Gastroesophageal sphincter (tissue), 4 donors: Measurements from ENCODE around the gene RNF40. TPM values are rescaled to one million over a fixed set of nuclear protein-coding genes. Genes with fewer than 3 reads are reported as not detected.
A peak's percentile ranks its signal among the peaks of the same experiment; 100 is the strongest.

Source experiments
- ATAC-seq: fragments of 150-250 bp; one replicate; pipeline ENCODE4 v1.9.1; 2016; ENCODE audit warnings: mild to moderate bottlenecking, moderate library complexity
- H3K27ac ChIP-seq, 4 donors: fragments of 200-600 bp; sonication (generic) in 3 of 4; 1 replicate in 3 of 4; 2 replicates in 1 of 4; pipeline ENCODE4 v1.5.1; 2016 to 2019
- H3K27me3 ChIP-seq: fragments of 200-600 bp; sonication (generic); one replicate; pipeline ENCODE4 v1.5.1; 2019
- H3K36me3 ChIP-seq, 2 donors: fragments of 200-600 bp; sonication (generic); one replicate each; pipeline ENCODE4 v1.5.1; 2019; ENCODE audit warnings: control low read depth in 1 of 2
- H3K4me1 ChIP-seq, 3 donors: fragments of 200-600 bp; sonication (generic); 1 replicate in 2 of 3; 2 replicates in 1 of 3; pipeline ENCODE4 v1.5.1; 2016 to 2019; ENCODE audit warnings: control low read depth in 2 of 3
- H3K4me3 ChIP-seq, 2 donors: fragments of 200-600 bp; sonication (generic); one replicate each; pipeline ENCODE4 v1.5.1; 2019; ENCODE audit warnings: mild to moderate bottlenecking in 1 of 2, moderate library complexity in 1 of 2
- H3K9me3 ChIP-seq, 3 donors: fragments of 200-600 bp; sonication (generic); one replicate each; pipeline ENCODE4 v1.5.1; 2017 to 2019; ENCODE audit warnings: control low read depth in 2 of 3
- EP300 ChIP-seq: sonication (generic); formaldehyde crosslinking; IDR thresholded peaks from one replicate; pipeline ENCODE4 v1.6.1; 2017; ENCODE audit warnings: antibody characterized with exemption, mild to moderate bottlenecking
- POLR2A ChIP-seq, 2 donors: fragments of 450-650 bp; IDR thresholded peaks; one replicate each; pipeline ENCODE4 v1.6.1; 2017; ENCODE audit warnings: antibody characterized with exemption in 2 of 2, mild to moderate bottlenecking in 2 of 2, moderate library complexity in 1 of 2
- POLR2AphosphoS5 ChIP-seq: sonication (generic); formaldehyde crosslinking; IDR thresholded peaks from one replicate; pipeline ENCODE4 v1.6.1; 2017; ENCODE audit warnings: antibody characterized with exemption
- WGBS, 2 donors: methylation state at CpG; one replicate each; pipeline ENCODE4 v1.1.5; 2018; ENCODE audit warnings: low coverage in 1 of 2; 5-methylcytosine and 5-hydroxymethylcytosine counted together
- total RNA-seq, 4 donors: library from RNA; depleted of rRNA; stranded (reverse); fragments of >200 nt; gene quantifications; one replicate each; pipeline ENCODE4 v1.1.0, GENCODE V29; 2016
- TF ChIP-seq, protein P1 (sequence below), 4 experiments: fragments of 200-600 bp in 2 of 4; fragments of 450-650 bp in 2 of 4; sonication (generic) in 1 of 4; IDR thresholded peaks; one replicate each; pipeline ENCODE4 v1.5.1; 2017 to 2019; ENCODE audit warnings: antibody characterized with exemption in 4 of 4, mild to moderate bottlenecking in 2 of 4, moderate library complexity in 2 of 4

RNF40 gene
- total RNA-seq, 4 donors from 2014 or later: 76.4 to 108 (median 80.6) TPM

DNA sequence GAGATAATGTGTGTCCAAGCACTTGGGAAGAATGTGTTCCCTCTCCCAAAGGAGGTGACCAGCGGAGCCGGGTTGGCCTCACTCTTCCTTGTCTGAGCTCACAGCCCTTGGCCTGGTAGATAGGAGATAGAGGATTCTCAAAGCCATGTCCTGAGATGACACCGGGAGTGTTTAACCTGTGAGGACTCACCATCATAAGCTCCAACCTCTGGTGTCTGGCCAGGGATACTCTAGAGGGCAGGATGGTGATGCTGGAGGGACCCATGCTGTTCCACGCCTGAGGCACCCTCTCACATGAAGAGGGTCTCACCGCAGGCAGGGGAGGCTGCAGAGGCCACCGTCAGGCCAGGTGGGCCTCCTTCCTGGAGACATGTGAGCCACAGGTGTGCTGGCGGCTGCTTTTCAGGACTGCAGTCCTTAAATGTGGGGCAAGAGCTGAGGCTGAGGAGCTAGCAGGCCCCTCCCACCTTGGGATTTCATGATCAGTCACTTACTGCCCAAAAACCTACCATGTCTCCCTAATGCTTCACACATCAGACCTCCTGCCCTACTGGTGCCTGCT is 31.5 kb downstream of the RNF40 start:
- Histone ChIP-seq H3K9me3 (no peaks in the 10 kb centered on the region), H3K27me3 (no peaks in the 10 kb centered on the region), H3K4me3 (no peak overlapping the region), H3K36me3 (no peaks in the 10 kb centered on the region), H3K27ac (no peak overlapping the region), H3K4me1 (no peaks in the 10 kb centered on the region)
- no peak for ATAC-seq
- WGBS, 2 donors: 70% methylated on average over 2 of the region's 7 CpGs; no CpG with 5 or more reads in 1 of the 2 donors
- TF ChIP-seq EP300: no peak

- no peak overlapping the region for H3K4me3 ChIP-seq
- no peaks in the 10 kb centered on the region for H3K9me3 ChIP-seq
- H3K27me3 ChIP-seq: no peaks in the 10 kb centered on the region
- H3K36me3 ChIP-seq: no peaks in the 10 kb centered on the region
- no peak overlapping the region for H3K27ac ChIP-seq
- TF ChIP-seq POLR2AphosphoS5 (no peak), POLR2A (IDR thresholded peaks at IDR 0.05) (no peak)
- TF ChIP-seq, protein P1, sequence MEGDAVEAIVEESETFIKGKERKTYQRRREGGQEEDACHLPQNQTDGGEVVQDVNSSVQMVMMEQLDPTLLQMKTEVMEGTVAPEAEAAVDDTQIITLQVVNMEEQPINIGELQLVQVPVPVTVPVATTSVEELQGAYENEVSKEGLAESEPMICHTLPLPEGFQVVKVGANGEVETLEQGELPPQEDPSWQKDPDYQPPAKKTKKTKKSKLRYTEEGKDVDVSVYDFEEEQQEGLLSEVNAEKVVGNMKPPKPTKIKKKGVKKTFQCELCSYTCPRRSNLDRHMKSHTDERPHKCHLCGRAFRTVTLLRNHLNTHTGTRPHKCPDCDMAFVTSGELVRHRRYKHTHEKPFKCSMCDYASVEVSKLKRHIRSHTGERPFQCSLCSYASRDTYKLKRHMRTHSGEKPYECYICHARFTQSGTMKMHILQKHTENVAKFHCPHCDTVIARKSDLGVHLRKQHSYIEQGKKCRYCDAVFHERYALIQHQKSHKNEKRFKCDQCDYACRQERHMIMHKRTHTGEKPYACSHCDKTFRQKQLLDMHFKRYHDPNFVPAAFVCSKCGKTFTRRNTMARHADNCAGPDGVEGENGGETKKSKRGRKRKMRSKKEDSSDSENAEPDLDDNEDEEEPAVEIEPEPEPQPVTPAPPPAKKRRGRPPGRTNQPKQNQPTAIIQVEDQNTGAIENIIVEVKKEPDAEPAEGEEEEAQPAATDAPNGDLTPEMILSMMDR (IDR thresholded peaks at IDR 0.05): no peak
- no peak for ATAC-seq
- H3K4me1 ChIP-seq: no peaks in the 10 kb centered on the region
- 86% methylated on average over 3 of the region's 3 CpGs; no CpG with 5 or more reads in 1 of the 2 donors for WGBS, 2 donors
Measured at GRCh38 chr16:30794634-30795033, 32.5 kb downstream of the RNF40 start.

GRCh38 chr16:30797670-30798309 is 35.7 kb downstream of the RNF40 start:
- WGBS, 2 donors: 69 to 72% methylated on average over 3 to 4 of the region's 8 CpGs

DNA sequence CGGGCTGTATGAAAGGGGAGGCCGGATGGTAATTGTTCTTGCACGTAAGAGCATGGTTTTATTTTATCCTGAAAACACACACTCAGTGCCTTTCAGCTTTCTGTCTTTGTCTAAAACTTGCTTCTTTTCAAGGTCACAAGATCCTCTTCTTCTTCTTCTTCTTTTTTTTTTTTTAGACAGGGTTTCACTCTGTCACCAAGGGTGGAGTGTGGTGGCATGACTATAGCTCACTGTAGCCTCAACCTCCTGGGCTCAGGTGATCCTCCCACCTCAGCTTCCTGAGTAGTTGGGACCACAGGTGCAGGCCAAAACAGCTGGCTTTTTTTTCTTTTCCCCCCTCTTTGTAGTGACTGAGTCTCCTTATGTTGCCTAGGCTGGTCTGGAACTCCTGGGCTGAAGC is 40.8 kb downstream of the RNF40 start:
- Histone ChIP-seq H3K4me3 (no peak overlapping the region), H3K4me1 (peaks cover 0 to 24% (median 11%) of the 10 kb centered on the region in 3 donors), H3K27ac (no peak overlapping the region), H3K27me3 (no peaks in the 10 kb centered on the region), H3K9me3 (no peaks in the 10 kb centered on the region), H3K36me3 (no peaks in the 10 kb centered on the region)
- ATAC-seq: no peak
- 44 to 57% methylated on average over 3 of the region's 3 CpGs for WGBS, 2 donors
- TF ChIP-seq EP300 (no peak), POLR2A (IDR thresholded peaks at IDR 0.05) (no peak), POLR2AphosphoS5 (no peak)
- TF ChIP-seq, protein P1 (IDR thresholded peaks at IDR 0.05): no peak

More at GRCh38 chr16:30797670-30798309, 35.7 kb downstream of the RNF40 start:
- no peak for ATAC-seq
- Histone ChIP-seq H3K4me3 (no peak overlapping the region), H3K27me3 (no peaks in the 10 kb centered on the region), H3K9me3 (no peaks in the 10 kb centered on the region), H3K36me3 (no peaks in the 10 kb centered on the region), H3K27ac (no peak overlapping the region), H3K4me1 (no peaks in the 10 kb centered on the region)
- TF ChIP-seq EP300 (no peak), POLR2A (IDR thresholded peaks at IDR 0.05) (no peak), POLR2AphosphoS5 (no peak)
- TF ChIP-seq, protein P1 (IDR thresholded peaks at IDR 0.05): no peak

DNA sequence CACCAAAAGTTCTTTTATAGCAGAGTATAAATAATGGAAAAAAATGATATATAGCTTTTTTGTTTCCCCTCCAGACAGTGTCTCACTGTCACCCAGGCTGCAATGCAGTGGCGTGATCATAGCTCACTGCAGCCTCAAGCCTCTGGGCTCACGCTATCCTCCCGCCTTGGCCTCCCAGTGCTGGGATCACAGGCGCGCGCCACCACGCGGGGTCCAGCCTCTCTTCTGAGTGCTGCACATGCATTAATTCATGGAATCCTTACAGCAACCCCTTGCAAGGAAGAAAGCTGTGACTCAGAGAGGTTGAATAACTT is 42.9 kb downstream of the RNF40 start:
- Histone ChIP-seq H3K27me3 (no peaks in the 10 kb centered on the region), H3K4me3 (peak overlapping the region; percentile 59 to 89), H3K9me3 (no peaks in the 10 kb centered on the region), H3K4me1 (peaks cover 0 to 24% (median 11%) of the 10 kb centered on the region in 3 donors), H3K27ac (peak overlapping the region in 3 of 4 donors; percentile 90 to 97 (median 93)), H3K36me3 (no peaks in the 10 kb centered on the region)
- no peak for TF ChIP-seq EP300
- no peak for TF ChIP-seq POLR2A (IDR thresholded peaks at IDR 0.05)
- no peak for TF ChIP-seq POLR2AphosphoS5
- no peak for ATAC-seq
- 40 to 100% methylated on average over 1 to 3 of the region's 8 CpGs for WGBS, 2 donors
